Right lobe of liver (tissue), 6 donors: ENCODE data around the gene TRPC1. TPM values are rescaled to one million over a fixed set of nuclear protein-coding genes. Genes with fewer than 3 reads are reported as not detected.

ENCODE experiments used
- ATAC-seq, 4 donors: fragments of 200-7000 bp; cut with Tn5 transposase; one replicate each; pipeline ENCODE4 v1.9.1; 2020; ENCODE audit warnings: mild to moderate bottlenecking in 4 of 4, moderate library complexity in 4 of 4
- DNase-seq, 3 donors: peaks; one replicate each; pipeline ENCODE4 v3.0.0-alpha.2; 2020
- H3K27ac ChIP-seq, 3 donors: fragments of 200-600 bp; one replicate each; pipeline ENCODE4 v1.8.0; 2022
- H3K27me3 ChIP-seq, 2 donors: fragments of 200-600 bp; one replicate each; pipeline ENCODE4 v1.8.0; 2022
- H3K36me3 ChIP-seq, 4 donors: fragments of 200-600 bp; sonication (generic) in 1 of 4; one replicate each; pipeline versions ENCODE4 v1.5.1 to v1.8.0; 2017 to 2022; ENCODE audit warnings: control low read depth in 1 of 4
- H3K4me1 ChIP-seq, 4 donors: fragments of 200-600 bp; sonication (generic) in 1 of 4; one replicate each; pipeline versions ENCODE4 v1.5.1 to v1.8.0; 2017 to 2022; ENCODE audit warnings: control low read depth in 1 of 4
- H3K4me3 ChIP-seq, 3 donors: fragments of 200-600 bp; one replicate each; pipeline ENCODE4 v1.8.0; 2022
- H3K9me3 ChIP-seq, 4 donors: fragments of 200-600 bp; sonication (generic) in 1 of 4; one replicate each; pipeline versions ENCODE4 v1.5.1 to v1.8.0; 2017 to 2022; ENCODE audit warnings: control low read depth in 1 of 4
- POLR2A ChIP-seq: fragments of 450-650 bp; IDR thresholded peaks from one replicate; pipeline ENCODE4 v1.6.1; 2017; ENCODE audit warnings: antibody characterized with exemption, mild to moderate bottlenecking
- WGBS: methylation state at CpG from one replicate; pipeline ENCODE4 v1.1.6; 2018; ENCODE audit warnings: low coverage, low lambda C conversion rate; ENCODE audit not compliant: insufficient coverage; ENCODE audit errors: missing lambda C conversion rate; 5-methylcytosine and 5-hydroxymethylcytosine counted together
- intact Hi-C, 2 donors: fragments of 100-400 bp; cut with DNase I; formaldehyde crosslinking; loops; one replicate each; pipeline versions ENCODE4 v1.11.2 to v1.14.1; 2022
- total RNA-seq, 6 experiments: library from RNA; depleted of rRNA in 2 of 6; stranded (reverse); fragments of >200 nt in 2 of 6; fragmentation: NEBNext Ultra II Directional in 3 of 6; extraction: Animal tissue kit (Norgen Biotek cat#: 25700) in 3 of 6; gene quantifications; one replicate each; pipeline versions ENCODE4 v1.1.0 to v1.2.4, GENCODE V29; 2016 to 2023
- TF ChIP-seq, protein P1 (sequence below), 4 donors: fragments of 200-600 bp in 3 of 4; fragments of 450-650 bp in 1 of 4; IDR thresholded peaks; one replicate each; pipeline versions ENCODE4 v1.5.1 to v1.8.0; 2016 to 2022; ENCODE audit warnings: antibody characterized with exemption in 4 of 4, mild to moderate bottlenecking in 2 of 4
- donor health status: DM: no; HTN: yes; CAD: no.
- donor health status: DM: no; HTN: no; CAD: no.
- donor health status: DM: no; HTN: no; CAD: no.
- donor health status: DM: no; HTN: yes; CAD: no.
- donor health status: DM: no; HTN: yes; CAD: no.

TRPC1 gene
- total RNA-seq, 6 experiments from 2014 or later = 0.19 to 2.5 (median 0.51) TPM

GRCh38 chr3:142819179-142819578 is 95.3 kb downstream of the TRPC1 start:
- Histone ChIP-seq H3K4me3 (no peak overlapping the region), H3K27ac (no peak overlapping the region), H3K36me3 (no peaks in the 10 kb centered on the region), H3K4me1 (no peaks in the 10 kb centered on the region), H3K27me3 (no peaks in the 10 kb centered on the region), H3K9me3 (no peaks in the 10 kb centered on the region)
- ATAC-seq (no peak), DNase-seq (no peak)
- TF ChIP-seq POLR2A = no peak
- TF ChIP-seq, protein P1, sequence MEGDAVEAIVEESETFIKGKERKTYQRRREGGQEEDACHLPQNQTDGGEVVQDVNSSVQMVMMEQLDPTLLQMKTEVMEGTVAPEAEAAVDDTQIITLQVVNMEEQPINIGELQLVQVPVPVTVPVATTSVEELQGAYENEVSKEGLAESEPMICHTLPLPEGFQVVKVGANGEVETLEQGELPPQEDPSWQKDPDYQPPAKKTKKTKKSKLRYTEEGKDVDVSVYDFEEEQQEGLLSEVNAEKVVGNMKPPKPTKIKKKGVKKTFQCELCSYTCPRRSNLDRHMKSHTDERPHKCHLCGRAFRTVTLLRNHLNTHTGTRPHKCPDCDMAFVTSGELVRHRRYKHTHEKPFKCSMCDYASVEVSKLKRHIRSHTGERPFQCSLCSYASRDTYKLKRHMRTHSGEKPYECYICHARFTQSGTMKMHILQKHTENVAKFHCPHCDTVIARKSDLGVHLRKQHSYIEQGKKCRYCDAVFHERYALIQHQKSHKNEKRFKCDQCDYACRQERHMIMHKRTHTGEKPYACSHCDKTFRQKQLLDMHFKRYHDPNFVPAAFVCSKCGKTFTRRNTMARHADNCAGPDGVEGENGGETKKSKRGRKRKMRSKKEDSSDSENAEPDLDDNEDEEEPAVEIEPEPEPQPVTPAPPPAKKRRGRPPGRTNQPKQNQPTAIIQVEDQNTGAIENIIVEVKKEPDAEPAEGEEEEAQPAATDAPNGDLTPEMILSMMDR (IDR thresholded peaks at IDR 0.05) = no peak
- intact Hi-C loops = no loop called here

DNA sequence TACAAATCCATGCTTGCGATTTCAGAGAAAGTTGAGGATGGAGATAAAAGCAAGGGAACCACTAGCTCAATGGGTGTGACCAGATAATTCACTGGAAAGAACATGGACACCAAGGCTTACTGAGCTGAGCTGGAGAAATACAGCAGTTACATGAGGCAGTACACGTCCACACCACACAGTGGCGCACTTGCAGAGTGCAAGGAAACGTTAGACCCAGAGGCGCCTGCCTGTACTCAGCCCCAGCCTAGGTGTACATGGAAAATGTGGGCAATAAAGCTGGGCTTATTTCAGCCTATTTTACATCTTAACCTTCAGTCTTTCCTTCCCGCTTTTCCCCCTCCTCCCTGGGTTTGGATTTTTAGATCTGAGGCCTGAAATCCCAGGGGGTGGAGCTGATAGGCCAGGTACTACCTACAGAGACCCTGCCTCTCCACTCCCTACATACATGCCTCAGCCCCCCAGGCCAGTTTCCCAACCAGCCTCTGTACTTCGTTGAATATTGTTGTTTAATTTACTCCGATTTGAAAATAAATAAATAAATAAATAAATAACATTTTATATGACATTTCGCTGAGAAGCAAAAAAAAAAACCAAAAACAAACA is 105.0 kb downstream of the TRPC1 start:
- no peak overlapping the region for H3K4me3 ChIP-seq
- no peaks in the 10 kb centered on the region for H3K4me1 ChIP-seq
- intact Hi-C loops = loop anchor here in 1 of 2 donors (10.0 kb wide), 1 partner anchor 166 kb away; no protein-coding TSS in a partner anchor
- ATAC-seq (peak; percentile 100), DNase-seq (peak; percentile 82 to 85 (median 84))
- H3K27ac ChIP-seq = no peak overlapping the region
- TF ChIP-seq POLR2A = no peak
- TF ChIP-seq, protein P1 (IDR thresholded peaks at IDR 0.05) = peak; percentile 86 to 95 (median 92)
- no peaks in the 10 kb centered on the region for H3K36me3 ChIP-seq
- no peaks in the 10 kb centered on the region for H3K9me3 ChIP-seq
- H3K27me3 ChIP-seq = no peaks in the 10 kb centered on the region
- WGBS = 11% methylated on average over 8 of the region's 9 CpGs

DNA sequence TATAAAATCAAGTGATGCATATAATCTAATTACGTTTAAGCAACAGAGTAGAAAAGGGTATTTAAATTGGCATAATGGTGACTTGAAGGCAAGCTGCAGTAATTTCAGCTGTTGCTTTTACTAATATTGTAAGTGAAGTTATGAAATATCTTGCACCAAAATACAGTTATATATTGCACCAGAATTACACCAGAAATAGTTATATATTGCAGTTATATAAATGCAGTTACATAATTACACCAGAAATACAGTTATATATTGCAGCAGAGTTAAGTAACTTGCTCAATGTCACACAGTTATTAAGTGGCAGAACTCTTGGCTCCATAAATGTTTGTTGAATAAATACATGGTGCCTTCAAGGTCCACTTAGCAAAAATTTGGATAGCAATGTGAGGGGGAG is 113.7 kb downstream of the TRPC1 start:
- no peak overlapping the region for H3K4me3 ChIP-seq
- H3K27me3 ChIP-seq = no peaks in the 10 kb centered on the region
- TF ChIP-seq, protein P1 (IDR thresholded peaks at IDR 0.05) = no peak
- TF ChIP-seq POLR2A = no peak
- ATAC-seq = peak in 1 of 4 donors; percentile 36
- no peaks in the 10 kb centered on the region for H3K4me1 ChIP-seq
- DNase-seq = no peak
- WGBS = 94% methylated on average over 1 of the region's 1 CpG
- no peaks in the 10 kb centered on the region for H3K36me3 ChIP-seq
- H3K27ac ChIP-seq = no peak overlapping the region
- intact Hi-C loops = no loop called here
- no peaks in the 10 kb centered on the region for H3K9me3 ChIP-seq

- DNase-seq = no peak
- Histone ChIP-seq H3K9me3 (no peaks in the 10 kb centered on the region), H3K4me1 (no peaks in the 10 kb centered on the region), H3K27ac (no peak overlapping the region), H3K4me3 (no peak overlapping the region), H3K27me3 (no peaks in the 10 kb centered on the region), H3K36me3 (no peaks in the 10 kb centered on the region)
- TF ChIP-seq, protein P1 (IDR thresholded peaks at IDR 0.05) = no peak
- no peak for TF ChIP-seq POLR2A
- 87% methylated on average over 2 of the region's 2 CpGs for WGBS
- no peak for ATAC-seq
- intact Hi-C loops = no loop called here
Observed at GRCh38 chr3:142839831-142840230, 116.0 kb downstream of the TRPC1 start.
